HG03045 (cell line): ENCODE data around the gene YTHDC1.
"Not testable (repeated sequence)": the region's sequence is repeated elsewhere in the genome, so short reads cannot be mapped to it uniquely, and the experiment has no call there.

Source experiments
- ATAC-seq: cut with Tn5 transposase; IDR thresholded peaks from one replicate; pipeline ENCODE4 v1.9.1; 2021; ENCODE audit warnings: mild to moderate bottlenecking, moderate library complexity; ENCODE audit not compliant: unreplicated experiment

YTHDC1 gene

DNA sequence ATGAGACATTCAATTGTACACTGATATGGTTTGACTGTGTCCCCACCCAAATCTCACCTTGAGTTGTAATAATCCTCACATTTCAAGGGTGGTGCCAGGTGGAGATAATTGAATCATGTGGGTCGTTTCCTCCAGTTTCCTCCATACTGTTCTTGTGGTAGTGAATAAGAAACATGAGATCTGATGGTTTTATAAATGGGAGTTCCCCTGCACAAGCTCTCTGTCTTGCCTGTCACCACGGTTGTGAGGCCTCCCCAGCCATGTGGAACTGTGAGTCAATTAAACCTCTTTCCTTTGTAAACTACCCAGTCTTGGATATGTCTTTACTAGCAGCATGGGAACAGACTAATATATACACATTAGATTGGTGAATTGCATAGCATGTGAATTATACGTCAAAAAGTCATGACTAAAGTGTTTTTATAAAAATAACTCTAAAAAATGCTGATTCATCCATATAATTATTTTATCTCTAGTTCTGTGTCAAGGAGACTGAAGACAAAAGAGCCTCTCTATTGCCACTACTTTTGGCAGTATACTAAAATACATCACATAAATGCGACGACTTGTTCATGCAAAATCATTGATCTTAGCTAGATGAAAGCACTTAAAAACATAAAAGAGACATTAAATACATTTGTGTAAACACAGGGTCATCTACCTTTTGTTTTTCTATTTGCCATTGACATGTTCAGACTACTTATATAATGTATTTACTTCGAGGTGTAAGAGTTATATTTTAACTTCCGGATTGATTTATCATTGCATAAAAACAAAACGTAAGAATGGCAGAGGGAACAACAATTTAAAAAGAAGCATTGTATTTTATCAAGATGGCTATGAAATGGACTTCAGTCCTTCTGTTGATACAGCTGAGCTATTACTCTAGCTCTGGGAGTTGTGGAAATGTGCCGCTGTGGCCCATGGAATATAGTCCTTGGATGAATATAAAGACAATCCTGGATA lies 50.1 kb downstream of the YTHDC1 start:
- ATAC-seq, result no peak

DNA sequence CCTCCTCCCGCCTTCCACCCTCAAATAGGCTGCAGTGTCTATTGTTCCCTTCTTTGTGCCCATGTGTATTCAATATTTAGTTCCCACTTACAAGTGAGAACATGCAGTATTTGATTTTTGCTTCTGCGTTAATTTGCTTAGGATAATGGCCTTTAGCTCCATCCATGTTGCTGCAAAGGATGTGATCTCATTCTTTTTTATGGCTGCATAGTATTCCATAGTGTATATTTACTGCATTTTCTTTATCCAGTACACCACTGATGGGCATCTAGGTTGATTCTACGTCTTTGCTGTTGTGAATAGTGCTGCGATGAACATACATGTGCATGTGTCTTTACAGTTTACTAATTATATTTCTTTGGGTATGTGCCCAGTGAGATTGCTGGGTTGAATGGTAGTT lies 52.8 kb downstream of the YTHDC1 start:
- ATAC-seq, result no peak

DNA sequence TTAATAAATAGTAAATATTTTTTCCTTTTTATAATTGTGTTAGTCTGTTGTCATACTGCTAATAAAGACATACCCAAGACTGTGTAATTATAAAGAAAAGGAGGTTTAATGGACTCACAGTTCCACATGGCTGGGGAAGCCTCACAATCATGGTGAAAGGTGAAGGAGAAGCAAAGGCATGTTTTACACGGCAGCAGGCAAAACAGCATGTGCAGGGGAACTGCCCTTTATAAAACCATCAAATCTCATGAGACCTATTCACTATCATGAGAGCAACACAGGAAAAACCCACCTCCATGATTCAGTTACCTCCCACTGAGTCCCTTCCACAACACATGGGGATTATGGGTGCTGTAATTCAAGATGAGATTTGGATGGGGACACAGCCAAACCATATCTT lies 58.6 kb downstream of the YTHDC1 start:
- ATAC-seq, result no peak

DNA sequence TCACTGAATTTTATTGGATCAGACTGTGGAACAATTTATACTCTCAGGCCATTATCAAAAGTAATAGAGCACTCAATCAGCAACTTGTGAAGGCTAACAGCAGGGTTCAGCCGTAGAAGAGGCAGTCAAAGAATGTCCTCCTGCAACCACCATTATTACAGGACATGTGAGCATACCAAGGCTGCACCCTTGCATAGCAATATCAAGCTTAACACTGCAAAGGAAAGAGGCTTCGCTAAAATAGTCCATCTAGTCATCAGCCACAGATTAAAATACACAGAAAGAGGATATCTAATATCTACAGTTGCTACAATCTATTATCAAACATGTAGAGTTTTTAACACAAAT lies 61.5 kb downstream of the YTHDC1 start:
- ATAC-seq, result no peak

DNA sequence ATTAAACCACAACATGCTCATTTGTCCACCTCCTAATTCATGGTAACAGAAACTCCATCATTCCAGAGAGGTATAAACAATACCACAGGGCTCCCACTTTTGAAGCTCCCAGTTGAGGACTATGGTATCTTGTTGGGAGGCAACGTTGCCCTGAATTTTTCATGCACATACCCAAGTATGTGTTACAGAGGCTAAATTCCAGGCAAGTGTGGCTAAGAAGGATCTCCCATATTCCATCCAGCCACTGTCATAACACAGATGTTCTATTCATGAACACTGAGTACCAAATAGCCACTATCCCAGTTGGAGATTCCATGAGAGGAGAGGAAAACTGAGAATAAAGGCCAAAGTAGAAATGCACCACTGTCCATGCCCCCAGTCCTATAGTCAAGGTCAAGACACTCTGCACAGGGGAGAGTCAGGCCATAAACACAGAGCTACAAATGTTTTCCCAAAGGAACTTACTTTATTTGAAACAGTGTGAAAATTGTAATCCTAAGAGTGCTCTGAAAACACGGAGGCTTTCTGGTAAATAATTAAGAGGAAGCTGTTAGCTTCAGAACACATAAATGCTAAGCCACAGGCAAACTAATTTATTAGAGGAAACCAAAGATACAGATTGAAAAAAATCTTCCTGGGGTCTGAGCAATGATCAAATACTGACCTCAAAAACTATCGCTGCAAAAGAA lies 62.0 kb downstream of the YTHDC1 start:
- ATAC-seq, result no peak

DNA sequence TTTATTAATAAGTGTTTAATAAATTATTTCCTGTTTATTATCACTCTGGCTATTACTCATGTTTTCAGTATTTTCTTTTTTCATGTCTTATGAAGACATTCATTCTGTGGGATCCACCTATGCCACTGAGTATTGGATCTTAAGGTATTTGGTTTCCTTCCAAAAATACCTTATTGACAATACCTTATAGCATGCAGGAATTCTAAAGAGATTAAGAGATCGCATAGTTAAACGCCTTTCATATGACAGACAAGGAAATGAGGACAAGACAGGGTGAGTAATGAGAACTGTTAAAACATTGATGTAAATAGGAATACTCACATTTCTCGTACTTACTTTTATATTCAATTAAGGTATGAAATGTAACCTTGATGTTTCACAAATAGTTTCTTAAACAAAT lies 66.2 kb downstream of the YTHDC1 start:
- ATAC-seq, result no peak

DNA sequence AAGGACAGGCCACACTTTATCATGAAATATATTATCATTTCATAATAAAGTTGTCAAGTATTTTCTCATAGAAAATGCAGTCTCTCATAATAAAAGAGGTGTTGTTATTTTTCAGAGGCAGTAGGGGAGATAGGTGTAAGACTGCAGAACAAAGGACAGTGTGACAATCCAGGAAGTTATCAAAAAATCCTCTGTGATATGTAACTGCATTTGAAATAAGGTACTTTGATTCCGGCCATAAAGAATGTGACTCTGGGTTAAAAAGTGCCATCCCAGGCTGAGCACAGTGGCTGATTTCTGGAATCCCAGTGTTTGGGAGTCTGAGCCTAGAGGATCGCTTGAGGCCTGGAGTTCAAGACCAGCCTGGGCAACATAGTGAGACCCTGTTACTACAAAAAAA lies 66.8 kb downstream of the YTHDC1 start:
- no peak for ATAC-seq

DNA sequence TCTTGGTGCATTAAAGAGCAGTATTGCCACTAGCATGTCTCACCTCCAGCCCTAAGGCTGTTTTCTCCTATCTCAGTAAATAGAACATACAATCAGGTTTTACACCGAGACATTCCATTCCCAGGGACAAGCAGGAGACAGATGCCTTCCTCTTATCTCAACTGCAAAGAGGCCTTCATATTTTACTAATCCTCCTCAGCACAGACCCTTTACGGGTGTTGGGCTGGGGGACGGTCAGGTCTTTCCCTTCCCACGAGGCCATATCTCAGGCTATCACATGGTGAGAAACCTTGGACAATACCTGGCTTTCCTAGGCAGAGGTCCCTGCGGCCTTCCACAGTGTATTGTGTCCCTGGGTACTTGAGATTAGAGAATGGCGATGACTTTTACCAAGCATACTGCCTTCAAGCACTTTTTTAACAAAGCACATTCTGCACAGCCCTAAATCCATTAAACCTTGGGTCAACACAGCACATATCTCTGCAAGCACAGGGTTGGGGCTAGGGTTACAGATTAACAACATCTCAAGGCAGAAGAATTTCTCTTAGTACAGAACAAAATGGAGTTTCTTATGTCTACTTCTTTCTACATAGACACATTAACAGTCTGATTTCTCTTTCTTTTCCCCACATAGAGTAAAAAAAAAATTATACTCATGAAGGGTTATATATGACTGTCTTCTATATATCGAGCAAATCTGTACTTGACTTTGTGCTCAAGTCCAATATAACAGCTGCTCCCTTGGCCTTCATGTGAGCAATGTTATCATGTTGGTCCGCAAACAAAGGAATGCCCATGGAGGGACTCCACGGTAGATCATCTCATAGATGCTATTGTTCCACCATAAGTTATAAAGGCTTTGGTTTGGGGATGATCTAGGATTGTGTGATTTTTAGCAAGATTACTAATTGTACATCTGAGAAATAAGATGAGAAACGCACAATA lies 67.8 kb downstream of the YTHDC1 start:
- ATAC-seq, result not testable (repeated sequence)

DNA sequence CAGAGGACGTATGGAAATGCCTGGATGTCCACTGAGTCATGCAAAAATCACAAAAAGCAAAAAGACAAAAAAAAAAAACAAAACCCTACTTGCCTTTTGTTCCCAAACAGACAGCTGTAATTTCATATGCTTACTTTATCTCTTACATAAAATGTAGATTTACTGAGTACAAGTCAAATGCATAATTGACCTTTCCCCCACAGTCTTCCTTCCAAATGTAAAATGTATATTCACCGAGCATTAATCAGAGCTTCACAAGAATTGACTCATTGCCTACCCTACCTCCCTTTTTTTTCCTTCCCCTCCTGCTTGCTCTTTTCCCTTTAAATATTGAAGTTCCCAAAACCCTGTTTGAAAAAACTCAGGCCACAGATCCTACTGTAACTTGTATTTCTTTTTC lies 71.9 kb downstream of the YTHDC1 start:
- no peak for ATAC-seq

DNA sequence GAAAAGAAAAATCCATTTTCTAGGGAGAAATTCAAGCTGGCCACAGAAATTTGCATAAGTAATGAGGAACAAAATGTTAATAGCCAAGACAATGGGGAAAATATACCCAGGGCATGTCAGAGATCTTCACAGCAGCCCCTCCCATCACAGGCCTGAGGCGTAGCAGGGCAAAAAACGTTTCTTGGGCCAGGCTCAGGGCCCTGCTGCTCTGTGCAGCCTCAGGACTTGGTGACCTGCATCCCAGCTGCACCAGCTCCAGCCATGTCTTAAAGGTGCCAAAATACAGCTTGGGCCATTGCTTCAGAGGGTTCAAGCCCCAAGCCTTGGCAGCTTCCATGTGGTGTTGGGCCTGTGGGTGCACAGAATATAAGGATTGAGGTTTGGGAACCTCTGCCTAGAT lies 72.3 kb downstream of the YTHDC1 start:
- no peak for ATAC-seq

DNA sequence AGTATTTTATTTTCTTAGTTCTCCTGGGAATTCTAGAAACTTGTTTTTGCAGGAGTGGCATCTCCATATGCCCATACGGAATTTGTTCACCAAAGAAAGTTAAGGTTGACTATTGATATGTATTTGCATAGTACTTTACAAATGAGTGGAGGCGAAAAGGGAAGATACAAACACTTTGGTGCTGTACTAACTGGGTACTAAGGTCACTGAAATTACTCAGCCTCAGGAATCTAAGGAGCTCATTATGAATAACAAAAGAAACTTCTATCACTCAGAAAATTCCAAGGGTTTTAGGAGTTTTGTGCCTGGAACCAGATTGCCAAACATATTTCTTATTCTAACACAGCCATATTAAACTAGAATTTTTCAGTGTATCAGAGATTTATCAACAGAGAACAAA lies 77.0 kb downstream of the YTHDC1 start:
- ATAC-seq, result no peak

DNA sequence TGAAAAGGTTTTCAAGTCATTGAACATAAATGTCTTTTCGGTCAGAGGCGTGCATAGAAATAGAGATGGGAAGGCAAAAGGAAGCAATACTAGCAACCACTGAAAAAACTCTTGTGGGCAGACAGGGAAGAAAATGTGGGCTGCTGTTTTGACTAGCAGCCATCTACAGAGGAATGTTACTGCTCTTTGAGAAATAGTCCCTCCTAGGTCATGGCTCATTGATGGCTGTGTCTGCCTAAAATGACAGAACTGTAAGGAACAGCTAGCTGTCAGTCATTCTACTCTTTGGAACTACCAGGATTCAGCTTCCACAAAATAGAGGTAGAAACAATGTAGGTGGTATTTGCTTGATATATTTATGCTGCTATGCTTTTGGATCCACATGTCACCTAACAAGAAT lies 77.5 kb downstream of the YTHDC1 start:
- ATAC-seq, result peak; percentile 61

DNA sequence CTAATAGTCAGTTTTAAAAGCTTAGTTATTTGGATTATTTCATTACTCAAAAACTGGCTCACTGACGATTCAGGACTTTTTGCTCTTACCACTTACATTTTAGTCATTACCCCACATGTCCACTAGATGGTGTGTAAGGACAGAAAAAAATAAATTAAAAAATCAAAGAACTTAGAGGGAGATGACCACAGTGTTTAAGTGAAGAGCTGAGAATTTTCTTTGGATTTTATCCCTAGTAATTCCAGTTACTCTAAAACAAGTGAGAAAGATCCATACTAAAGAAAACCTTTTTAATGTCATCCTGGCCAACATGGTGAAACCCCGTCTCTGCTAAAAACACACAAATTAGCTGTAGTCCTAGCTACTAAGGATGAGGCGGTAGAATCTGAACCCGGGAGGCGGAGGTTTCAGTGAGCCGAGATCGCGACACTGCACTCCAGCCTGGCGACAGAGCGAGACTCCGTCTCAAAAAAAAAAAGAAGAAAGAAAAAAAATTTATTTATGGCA lies 78.0 kb downstream of the YTHDC1 start:
- ATAC-seq, result peak; percentile 46

DNA sequence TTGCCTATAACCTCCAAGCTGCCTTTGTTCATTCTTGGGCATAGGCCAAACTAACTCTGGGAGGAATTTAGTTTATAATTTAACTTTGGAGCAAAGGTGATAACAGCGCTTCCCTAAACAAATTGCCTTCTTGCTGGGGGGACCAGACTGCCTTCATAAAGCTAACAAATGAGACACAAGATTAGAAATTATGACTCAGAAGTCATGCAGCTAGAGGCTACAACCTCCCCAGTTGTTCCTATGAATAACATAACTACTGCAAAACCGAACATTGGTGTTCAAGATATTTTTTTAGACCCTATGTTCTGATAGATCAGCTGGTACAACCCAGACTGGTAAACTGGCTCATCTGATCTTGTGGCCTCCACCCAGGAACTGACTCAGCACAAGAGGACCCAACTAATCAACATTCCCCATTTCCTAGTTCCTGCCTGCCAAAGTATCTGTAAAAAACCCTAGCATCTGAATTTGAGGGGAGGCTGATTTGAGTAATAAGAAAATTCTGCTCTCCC lies 82.4 kb downstream of the YTHDC1 start:
- no peak for ATAC-seq

DNA sequence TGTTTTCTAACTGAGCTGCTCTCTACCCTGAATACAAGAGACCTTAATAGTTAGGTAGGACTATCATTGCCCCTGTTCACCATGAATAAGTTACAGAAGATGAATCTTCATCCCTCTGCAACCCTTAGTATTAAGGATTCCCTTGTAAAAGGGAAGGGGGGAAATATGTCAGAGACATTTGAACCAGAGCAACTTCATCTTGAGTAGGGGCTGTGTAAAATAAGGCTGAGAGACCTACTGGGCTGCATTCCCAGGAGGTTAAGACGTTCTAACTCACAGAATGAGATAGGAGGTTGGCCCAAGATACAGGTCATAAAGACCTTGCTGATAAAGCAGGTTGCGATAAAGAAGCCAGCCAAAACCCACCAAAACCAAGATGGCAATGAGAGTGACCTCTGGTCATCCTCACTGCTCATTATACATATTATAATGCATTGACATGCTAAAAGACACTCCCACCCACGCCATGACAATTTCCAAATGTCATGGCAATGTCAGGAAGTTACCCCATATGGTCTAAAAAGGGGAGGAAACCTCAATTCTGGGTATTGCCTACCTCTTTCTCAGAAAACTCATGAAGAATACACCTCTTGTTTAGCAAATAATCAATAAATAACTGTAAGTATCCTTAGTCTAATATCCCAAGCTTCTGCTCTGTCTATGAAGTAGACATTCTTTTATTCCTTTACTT lies 84.9 kb downstream of the YTHDC1 start:
- no peak for ATAC-seq
